ENCODE measurements around the gene RIOK3.
"Not testable (repeated sequence)": the region's sequence is repeated elsewhere in the genome, so short reads cannot be mapped to it uniquely, and the experiment has no call there.

RIOK3 gene

GRCh38 chr18:23416298-23416697 lies 36.8 kb upstream of the RIOK3 start:
- H3K4me3 ChIP-seq (ENCODE audit: low read length): no peak overlapping the region
- no peak for DNase-seq (ENCODE audit: low read depth)
- no peak for TF ChIP-seq CTCF (conservative IDR thresholded peaks at IDR 0.05; ENCODE audit: low read depth, low read length)

GRCh38 chr18:23421277-23421676 lies 31.8 kb upstream of the RIOK3 start:
- no peak overlapping the region for H3K4me3 ChIP-seq (ENCODE audit: low read length)
- TF ChIP-seq CTCF (conservative IDR thresholded peaks at IDR 0.05; ENCODE audit: low read depth, low read length): no peak
- DNase-seq (ENCODE audit: low read depth): no peak

DNA sequence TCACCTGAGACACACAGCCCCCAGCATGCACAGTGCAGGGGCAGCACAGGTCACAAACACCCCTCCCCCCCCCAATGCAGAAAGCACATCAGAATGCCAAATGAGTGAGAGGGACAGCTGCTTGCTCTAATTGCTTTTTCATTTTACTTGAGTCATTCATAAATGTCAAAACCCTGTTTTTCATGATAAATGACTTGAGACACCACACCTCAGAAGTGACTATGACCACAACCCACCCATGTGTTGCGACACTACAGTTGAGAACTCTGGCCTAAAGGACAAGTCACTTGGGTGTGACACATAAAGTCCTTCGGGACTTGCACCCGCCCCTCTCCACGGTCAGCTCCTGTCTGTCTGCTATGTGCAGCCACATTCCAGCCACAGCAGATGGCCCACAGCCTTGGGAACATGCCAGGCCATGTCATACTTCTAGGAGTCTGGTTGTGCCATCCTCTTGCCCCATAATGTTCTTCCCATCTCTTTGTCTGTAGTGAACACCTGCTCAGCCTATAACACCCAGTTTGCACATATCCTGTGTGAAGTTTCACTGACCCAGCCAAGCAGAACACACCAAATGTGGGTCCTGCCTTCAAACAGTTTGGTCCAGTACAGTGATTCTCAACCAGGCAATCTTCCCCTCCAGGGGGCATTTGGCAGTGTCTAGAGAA lies 30.2 kb upstream of the RIOK3 start:
- DNase-seq (ENCODE audit: low read depth): no peak
- no peak overlapping the region for H3K4me3 ChIP-seq (ENCODE audit: low read length)
- no peak for TF ChIP-seq CTCF (conservative IDR thresholded peaks at IDR 0.05; ENCODE audit: low read depth, low read length)

DNA sequence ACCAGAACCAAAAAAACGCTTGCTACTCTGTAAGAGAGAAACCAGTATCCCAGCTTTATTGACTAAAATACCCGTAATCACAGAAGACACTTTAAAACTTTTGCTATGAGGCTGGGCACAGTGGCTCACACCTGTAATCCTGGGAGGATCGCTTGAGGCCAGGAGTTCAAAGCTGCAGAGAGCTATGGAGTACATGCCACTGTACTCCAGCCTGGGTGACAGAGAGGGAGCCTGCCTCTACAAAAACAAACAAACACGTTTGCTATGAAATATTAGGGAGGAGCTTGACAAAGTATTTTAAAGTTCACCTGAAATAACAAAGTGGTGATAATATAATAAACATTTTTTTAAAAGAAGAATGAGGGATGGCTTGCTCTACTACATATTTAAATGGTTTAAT lies 28.5 kb upstream of the RIOK3 start:
- no peak for DNase-seq (ENCODE audit: low read depth)
- H3K4me3 ChIP-seq (ENCODE audit: low read length): no peak overlapping the region
- TF ChIP-seq CTCF (conservative IDR thresholded peaks at IDR 0.05; ENCODE audit: low read depth, low read length): no peak

DNA sequence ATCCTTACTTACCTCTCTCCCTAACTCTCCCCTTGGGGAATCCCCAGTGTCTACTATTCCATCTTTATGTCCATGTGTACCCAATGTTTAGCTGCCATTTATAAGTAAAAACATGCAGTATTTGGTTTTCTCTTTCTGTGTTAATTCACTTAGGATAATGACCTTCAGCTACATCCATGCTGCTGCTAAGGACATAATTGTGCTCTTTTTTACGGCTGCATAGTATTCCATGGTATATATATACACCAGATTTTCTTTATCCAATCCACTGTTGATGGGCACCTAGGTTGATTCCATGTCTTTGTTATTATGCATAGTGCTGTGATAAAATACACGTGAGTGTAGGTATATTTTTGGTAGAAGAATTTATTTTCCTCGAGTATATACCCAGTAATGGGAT lies 24.3 kb upstream of the RIOK3 start:
- no peak overlapping the region for H3K4me3 ChIP-seq (ENCODE audit: low read length)
- no peak for TF ChIP-seq CTCF (conservative IDR thresholded peaks at IDR 0.05; ENCODE audit: low read depth, low read length)
- DNase-seq (ENCODE audit: low read depth): no peak

DNA sequence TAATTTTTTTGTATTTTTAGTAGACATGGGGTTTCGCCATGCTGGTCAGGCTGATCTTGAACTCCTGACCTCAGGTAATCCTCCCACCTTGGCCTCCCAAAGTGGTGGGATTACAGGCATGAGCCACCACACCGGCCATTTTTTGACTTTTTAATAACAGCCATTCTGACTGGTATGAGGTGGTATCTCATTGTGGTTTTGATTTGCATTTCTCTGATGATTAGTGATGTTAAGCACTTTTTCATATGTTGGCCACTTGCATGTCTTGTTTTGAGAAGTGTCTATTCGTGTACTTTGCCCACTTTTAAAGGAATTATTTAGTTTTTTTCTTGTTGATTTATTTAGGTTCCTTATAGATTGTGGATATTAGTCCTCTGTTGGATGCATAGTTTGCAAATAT lies 23.5 kb upstream of the RIOK3 start:
- not testable (repeated sequence) for DNase-seq (ENCODE audit: low read depth); H3K4me3 ChIP-seq (ENCODE audit: low read length)

GRCh38 chr18:23433360-23433759 lies 19.7 kb upstream of the RIOK3 start:
- no peak overlapping the region for H3K4me3 ChIP-seq (ENCODE audit: low read length)
- no peak for TF ChIP-seq CTCF (conservative IDR thresholded peaks at IDR 0.05; ENCODE audit: low read depth, low read length)
- no peak for DNase-seq (ENCODE audit: low read depth)

Data from retinal pigment epithelial cell (primary cell).